Spinal cord (tissue), 10 donors: ENCODE results near the gene RPL11. TPM values are rescaled to one million over a fixed set of nuclear protein-coding genes. Genes with fewer than 3 reads are reported as not detected.

Experiments
- DNase-seq, 6 donors: peaks; one replicate each; pipeline versions ENCODE4 v3.0.0 to v3.0.0-alpha.2; 2013 to 2015; ENCODE audit warnings: low spot score in 6 of 6, low read depth in 4 of 6
- H3K27ac ChIP-seq: one replicate; pipeline ENCODE4 v1.5.1; 2013; ENCODE audit warnings: low read depth, low read length, control low read depth
- H3K27me3 ChIP-seq: one replicate; pipeline ENCODE4 v1.6.1; 2013; ENCODE audit warnings: low read length; ENCODE audit not compliant: control insufficient read depth, insufficient read depth
- H3K36me3 ChIP-seq: one replicate; pipeline ENCODE4 v1.6.1; 2013; ENCODE audit warnings: low read length; ENCODE audit not compliant: control insufficient read depth, insufficient read depth
- H3K4me1 ChIP-seq: one replicate; pipeline ENCODE4 v1.6.1; 2013; ENCODE audit warnings: low read length; ENCODE audit not compliant: control insufficient read depth, insufficient read depth
- H3K4me3 ChIP-seq: one replicate; pipeline ENCODE4 v1.5.1; 2013; ENCODE audit warnings: low read depth, low read length, control low read depth
- H3K9me3 ChIP-seq: one replicate; pipeline ENCODE4 v1.6.1; 2013; ENCODE audit warnings: low read length; ENCODE audit not compliant: control insufficient read depth, insufficient read depth
- WGBS: methylation state at CpG from one replicate; pipeline ENCODE4 v1.1.5; 2013; ENCODE audit warnings: missing lambda C conversion rate; ENCODE audit not compliant: insufficient coverage; 5-methylcytosine and 5-hydroxymethylcytosine counted together
- polyA plus RNA-seq, 2 donors: library from polyadenylated mRNA; unstranded; fragments of 120-200 nt; gene quantifications; one replicate each; pipeline ENCODE4 v1.2.1, GENCODE V29; 2013; ENCODE audit not compliant: insufficient read length in 2 of 2
- total RNA-seq, 2 donors: library from RNA; depleted of rRNA in 1 of 2; stranded (reverse); fragments of 120-200 nt in 1 of 2; fragments of >200 nt in 1 of 2; gene quantifications; one replicate each; pipeline versions ENCODE4 v1.2.3 to v1.2.4, GENCODE V29; 2013 to 2014
- donor health status: healthy.

The RPL11 gene
- total and polyA plus RNA-seq, 4 donors, result 655 to 1,704 (median 1,285) TPM

DNA sequence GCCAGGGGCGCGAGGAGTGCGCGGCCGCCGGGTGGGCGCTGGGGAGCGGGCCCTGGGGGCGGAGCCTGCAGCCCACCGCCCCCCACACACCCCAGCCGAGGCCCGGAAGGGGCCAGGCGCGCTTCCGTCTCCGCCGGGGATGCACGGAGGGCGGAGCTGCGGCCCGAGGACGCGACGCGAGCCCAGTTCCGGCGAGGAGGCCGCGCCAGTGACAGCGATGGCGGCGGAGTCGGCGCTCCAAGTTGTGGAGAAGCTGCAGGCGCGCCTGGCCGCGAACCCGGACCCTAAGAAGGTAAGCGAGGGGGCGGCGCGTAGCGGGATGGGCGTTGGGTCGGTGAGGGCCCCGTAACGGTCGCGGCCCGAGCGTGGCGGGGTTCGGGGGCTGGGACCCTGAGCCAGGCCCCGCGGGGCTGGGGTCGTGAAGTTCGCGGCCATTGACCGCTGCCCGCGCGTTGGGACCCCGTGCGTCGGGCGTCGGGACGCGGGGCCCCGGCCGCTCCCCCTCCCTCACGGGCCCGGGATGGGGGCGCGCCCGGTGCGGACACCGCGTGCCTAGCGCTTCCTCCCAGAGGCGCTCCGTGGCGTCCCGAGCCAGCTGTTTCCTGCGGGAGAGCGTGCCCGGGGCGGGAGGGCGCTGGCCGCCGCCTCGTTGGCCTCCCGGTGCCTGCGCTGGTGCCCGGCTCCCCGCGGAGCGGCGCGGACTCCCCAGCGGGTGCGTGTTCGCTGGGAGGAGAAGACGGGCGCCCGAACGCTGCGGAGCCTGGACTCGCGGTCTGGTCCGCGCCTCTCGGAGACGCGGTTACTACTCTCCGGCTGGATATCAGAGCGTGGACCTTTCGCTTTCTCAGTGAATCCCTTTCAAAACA, 51.9 kb downstream of the RPL11 start, which contains the start of gene ELOA:
Gene ELOA (plus strand): TSS at position 185 of the 866 bp plus-strand sequence. CDS start 33 bp downstream, at position 218.
- peak; percentile 50 to 95 (median 69) for DNase-seq
- Histone ChIP-seq H3K27ac (peak within 1 kb of the TSS; percentile 84), H3K36me3 (peaks cover 4% of the 10 kb centered on the region), H3K4me1 (peaks cover 13% of the 10 kb centered on the region), H3K27me3 (no peaks in the 10 kb centered on the region), H3K9me3 (no peaks in the 10 kb centered on the region), H3K4me3 (peak within 1 kb of the TSS; percentile 69)
- WGBS, result under 1% methylated on average over 115 of the region's 119 CpGs

DNA sequence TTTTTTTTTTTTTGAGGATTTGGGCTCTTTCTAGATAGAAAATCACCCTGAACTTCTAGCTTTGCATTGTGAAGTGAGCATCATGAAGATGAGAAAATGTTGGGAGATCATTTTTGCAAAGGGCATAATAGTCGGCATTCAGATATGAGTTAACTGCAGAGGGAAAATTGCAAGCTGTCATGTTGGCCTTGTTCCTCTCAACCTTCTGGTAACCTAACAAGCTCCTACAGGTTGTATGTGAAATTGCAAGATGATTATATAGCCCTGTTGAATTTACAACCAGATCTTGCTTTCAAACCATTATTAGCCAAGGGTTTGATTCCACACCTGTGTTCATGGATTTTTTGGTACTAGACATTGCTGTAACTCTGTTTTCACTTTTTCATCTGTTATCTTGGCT, 53.9 kb downstream of the RPL11 start:
- WGBS, result no CpG with 5 or more reads among the region's 1 CpG
- no peak overlapping the region for H3K27ac ChIP-seq
- no peak overlapping the region for H3K4me3 ChIP-seq
- H3K9me3 ChIP-seq, result no peaks in the 10 kb centered on the region
- H3K4me1 ChIP-seq, result peaks cover 13% of the 10 kb centered on the region
- DNase-seq, result peak in 1 of 6 donors; percentile 18
- H3K36me3 ChIP-seq, result peaks cover 9% of the 10 kb centered on the region
- no peaks in the 10 kb centered on the region for H3K27me3 ChIP-seq

Other genes starting within 250 kb of the RPL11 start
- 10 to 100 TPM; 33.3 to 60.6 TPM for gene ASAP3, start 207.6 kb upstream of the RPL11 start, total RNA-seq
- 10 to 100 TPM; 34.9 to 41.3 TPM for gene ASAP3, start 207.6 kb upstream of the RPL11 start, polyA plus RNA-seq
- 1 to 10 TPM; 3.7 to 5.8 TPM for gene E2F2, start 160.6 kb upstream of the RPL11 start, total RNA-seq
- 1 to 10 TPM; 3.1 to 3.5 TPM for gene E2F2, start 160.6 kb upstream of the RPL11 start, polyA plus RNA-seq
- 100 to 1,000 TPM; 120 to 356 TPM for gene ID3, start 132.3 kb upstream of the RPL11 start, total RNA-seq
- 100 to 1,000 TPM; 199 to 201 TPM for gene ID3, start 132.3 kb upstream of the RPL11 start, polyA plus RNA-seq
- 10 to 100 TPM; 17.0 to 38.1 TPM for gene ELOA, start 51.7 kb downstream of the RPL11 start, total RNA-seq
- gene ELOA, start 51.7 kb downstream of the RPL11 start, polyA plus RNA-seq, result 10 to 100 TPM; 25.4 to 27.5 TPM
- 10 to 100 TPM; 86.3 to 97.0 TPM for gene PITHD1, start 86.6 kb downstream of the RPL11 start, total RNA-seq
- gene PITHD1, start 86.6 kb downstream of the RPL11 start, polyA plus RNA-seq, result 100 to 1,000 TPM; 136 to 137 TPM
- gene LYPLA2, start 99.3 kb downstream of the RPL11 start, total RNA-seq, result 10 to 100 TPM; 28.3 to 51.5 TPM
- 10 to 100 TPM; 72.1 to 73.7 TPM for gene LYPLA2, start 99.3 kb downstream of the RPL11 start, polyA plus RNA-seq
- 10 to 100 TPM; 12.6 to 24.6 TPM for gene GALE, start 108.9 kb downstream of the RPL11 start, total RNA-seq
- 10 to 100 TPM; 30.9 to 32.5 TPM for gene GALE, start 108.9 kb downstream of the RPL11 start, polyA plus RNA-seq
- gene HMGCL, start 133.6 kb downstream of the RPL11 start, total RNA-seq, result 10 to 100 TPM; 20.7 to 45.2 TPM
- gene HMGCL, start 133.6 kb downstream of the RPL11 start, polyA plus RNA-seq, result 10 to 100 TPM; 18.7 to 28.0 TPM
- gene FUCA1, start 176.5 kb downstream of the RPL11 start, total RNA-seq, result 10 to 100 TPM; 32.9 to 39.1 TPM
- gene FUCA1, start 176.5 kb downstream of the RPL11 start, polyA plus RNA-seq, result 10 to 100 TPM; 20.2 to 21.0 TPM
- gene CNR2, start 221.6 kb downstream of the RPL11 start, total RNA-seq, result under 1 TPM; 0.06 to 0.10 TPM
- under 1 TPM; 0.05 to 0.08 TPM for gene CNR2, start 221.6 kb downstream of the RPL11 start, polyA plus RNA-seq